ENCODE results near the gene TTYH1. TPM values are rescaled to one million over a fixed set of nuclear protein-coding genes. Genes with fewer than 3 reads are reported as not detected.
A peak's percentile ranks its signal among the peaks of the same experiment; 100 is the strongest.
"Not testable (repeated sequence)": the region's sequence is repeated elsewhere in the genome, so short reads cannot be mapped to it uniquely, and the experiment has no call there.

Gene TTYH1
- total RNA-seq, 1 donor from 2014 or later: not detected

DNA sequence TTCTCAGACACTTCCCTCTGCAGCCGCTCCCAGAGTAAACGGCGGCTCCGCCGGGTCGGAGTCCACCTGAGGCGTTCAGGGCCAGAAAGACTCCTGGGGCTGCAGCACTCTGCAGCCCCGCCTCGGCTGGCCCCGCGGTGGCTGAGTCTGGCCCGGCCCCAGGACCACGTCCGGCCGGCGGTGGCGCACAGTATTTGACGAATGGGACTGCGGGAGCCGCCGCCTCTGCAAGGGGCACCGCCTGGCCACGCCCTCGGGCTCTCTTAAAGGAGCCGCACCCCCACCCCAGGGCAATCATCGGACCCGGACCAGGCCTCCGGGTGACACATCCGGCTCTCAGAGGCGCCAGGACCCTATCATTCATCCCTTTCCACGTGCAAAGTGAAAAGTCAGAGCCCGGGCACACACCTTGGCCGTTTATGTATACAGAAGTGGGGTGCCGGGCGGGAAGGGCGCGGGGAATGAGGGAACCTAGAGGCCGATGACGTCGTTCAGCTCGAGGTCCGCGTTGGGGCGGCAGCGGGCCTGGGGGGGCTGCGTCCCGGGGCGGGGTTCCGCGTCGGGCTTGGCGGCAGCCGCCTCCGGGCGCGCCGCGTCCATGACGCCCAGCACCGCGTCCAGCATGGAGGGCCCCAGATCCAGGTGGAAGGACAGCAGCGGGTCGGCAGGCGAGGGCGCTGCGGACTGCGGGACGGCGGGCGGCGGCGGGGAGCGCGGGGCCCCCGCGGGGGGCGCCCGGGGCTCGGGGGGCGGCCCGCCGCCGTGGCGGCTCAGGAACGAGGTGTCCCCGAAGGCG is 49.6 kb downstream of the TTYH1 start:
- Histone ChIP-seq H3K27me3 (ENCODE audit: control insufficient read depth, insufficient read depth, low read length) (no peaks in the 10 kb centered on the region), H3K36me3 (ENCODE audit: control insufficient read depth, insufficient read depth, low read length) (peaks cover 7% of the 10 kb centered on the region), H3K4me3 (ENCODE audit: low read depth, low read length) (peak overlapping the region; percentile 82)
- FAIRE-seq (no peak), DNase-seq (ENCODE audit: low read depth) (peak; percentile 66)
- TF ChIP-seq, protein P1, sequence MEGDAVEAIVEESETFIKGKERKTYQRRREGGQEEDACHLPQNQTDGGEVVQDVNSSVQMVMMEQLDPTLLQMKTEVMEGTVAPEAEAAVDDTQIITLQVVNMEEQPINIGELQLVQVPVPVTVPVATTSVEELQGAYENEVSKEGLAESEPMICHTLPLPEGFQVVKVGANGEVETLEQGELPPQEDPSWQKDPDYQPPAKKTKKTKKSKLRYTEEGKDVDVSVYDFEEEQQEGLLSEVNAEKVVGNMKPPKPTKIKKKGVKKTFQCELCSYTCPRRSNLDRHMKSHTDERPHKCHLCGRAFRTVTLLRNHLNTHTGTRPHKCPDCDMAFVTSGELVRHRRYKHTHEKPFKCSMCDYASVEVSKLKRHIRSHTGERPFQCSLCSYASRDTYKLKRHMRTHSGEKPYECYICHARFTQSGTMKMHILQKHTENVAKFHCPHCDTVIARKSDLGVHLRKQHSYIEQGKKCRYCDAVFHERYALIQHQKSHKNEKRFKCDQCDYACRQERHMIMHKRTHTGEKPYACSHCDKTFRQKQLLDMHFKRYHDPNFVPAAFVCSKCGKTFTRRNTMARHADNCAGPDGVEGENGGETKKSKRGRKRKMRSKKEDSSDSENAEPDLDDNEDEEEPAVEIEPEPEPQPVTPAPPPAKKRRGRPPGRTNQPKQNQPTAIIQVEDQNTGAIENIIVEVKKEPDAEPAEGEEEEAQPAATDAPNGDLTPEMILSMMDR (IDR thresholded peaks at IDR 0.05; ENCODE audit: insufficient read depth, low read length, severe bottlenecking): no peak

DNA sequence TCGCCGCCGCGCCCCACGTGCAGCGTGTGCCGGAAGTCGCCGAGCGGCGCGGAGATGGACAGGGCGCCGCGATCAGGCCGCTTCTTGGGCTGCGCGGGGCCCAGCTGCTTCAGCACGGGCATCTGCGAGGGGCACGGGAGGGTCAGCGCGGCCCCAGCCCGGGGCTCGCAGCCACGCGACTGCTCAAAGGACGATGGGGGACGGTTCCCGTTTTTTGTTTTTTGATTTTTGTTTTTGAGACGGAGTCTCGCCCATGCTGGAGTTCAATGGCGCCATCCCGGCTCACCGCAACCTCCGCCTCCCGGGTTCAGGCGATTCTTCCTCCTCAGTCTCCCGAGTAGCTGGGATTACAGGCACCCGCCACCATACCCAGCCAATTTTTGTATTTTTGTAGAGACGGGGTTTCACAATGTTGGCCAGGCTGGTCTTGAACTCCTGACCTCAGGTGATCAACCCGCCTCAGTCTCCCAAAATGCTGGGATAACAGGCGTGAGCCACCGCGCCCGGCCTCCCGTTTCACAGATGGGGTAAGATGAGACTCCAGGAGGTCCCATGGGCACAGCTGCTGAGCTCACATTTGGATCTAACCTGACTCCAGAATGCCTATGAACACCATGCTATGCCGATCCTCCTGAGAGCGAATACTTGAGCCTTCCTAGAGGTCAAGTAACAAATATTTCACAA is 50.3 kb downstream of the TTYH1 start:
- peaks cover 5% of the 10 kb centered on the region for H3K36me3 ChIP-seq (ENCODE audit: control insufficient read depth, insufficient read depth, low read length)
- DNase-seq (ENCODE audit: low read depth) (no peak), FAIRE-seq (no peak)
- TF ChIP-seq, protein P1 (IDR thresholded peaks at IDR 0.05; ENCODE audit: insufficient read depth, low read length, severe bottlenecking): no peak
- peak overlapping the region; percentile 82 for H3K4me3 ChIP-seq (ENCODE audit: low read depth, low read length)
- H3K27me3 ChIP-seq (ENCODE audit: control insufficient read depth, insufficient read depth, low read length): no peaks in the 10 kb centered on the region

DNA sequence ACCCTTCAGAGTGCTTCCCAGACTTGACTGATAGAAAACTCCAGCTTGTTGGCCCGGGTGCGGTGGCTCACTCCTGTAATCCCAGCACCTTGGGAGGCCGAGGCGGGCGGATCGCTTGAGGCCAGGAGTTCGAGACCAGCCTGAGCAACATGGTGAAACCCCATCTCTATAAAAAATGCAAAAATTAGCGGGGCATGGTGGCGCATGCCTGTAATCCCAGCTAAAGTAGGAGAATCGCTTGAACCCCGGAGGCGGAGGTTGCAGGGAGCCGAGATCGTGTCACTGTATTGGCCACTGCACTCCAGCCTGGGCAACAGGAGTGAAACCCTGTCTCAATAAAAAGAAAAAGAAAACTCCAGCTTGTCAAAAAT is 50.8 kb downstream of the TTYH1 start:
- not testable (repeated sequence) for DNase-seq (ENCODE audit: low read depth); H3K36me3 ChIP-seq (ENCODE audit: control insufficient read depth, insufficient read depth, low read length); FAIRE-seq; H3K4me3 ChIP-seq (ENCODE audit: low read depth, low read length); H3K27me3 ChIP-seq (ENCODE audit: control insufficient read depth, insufficient read depth, low read length)

DNA sequence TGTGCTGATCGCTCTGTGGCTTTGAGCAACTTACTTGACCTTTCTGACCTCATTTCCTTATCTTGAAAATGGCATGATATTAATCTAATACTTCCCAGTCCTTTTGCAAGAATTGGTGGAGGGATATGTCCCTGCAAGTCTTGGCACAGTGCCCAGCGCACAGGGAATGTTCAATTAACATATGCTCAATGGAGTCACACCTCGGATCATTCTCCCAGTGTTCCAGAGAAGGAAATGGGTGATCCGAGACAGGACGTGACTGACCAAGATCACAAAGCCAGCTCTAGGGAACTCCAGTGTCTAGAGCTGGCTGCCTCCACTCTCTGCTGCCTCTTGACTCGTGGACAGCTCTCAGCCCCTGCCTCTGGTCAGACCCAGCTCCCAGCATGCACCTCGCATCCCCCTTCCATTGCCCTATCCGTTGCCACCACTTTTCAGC is 54.3 kb downstream of the TTYH1 start:
- DNase-seq (ENCODE audit: low read depth) (peak; percentile 67), FAIRE-seq (no peak)
- TF ChIP-seq, protein P1 (IDR thresholded peaks at IDR 0.05; ENCODE audit: insufficient read depth, low read length, severe bottlenecking): no peak
- no peak overlapping the region for H3K4me3 ChIP-seq (ENCODE audit: low read depth, low read length)
- H3K27me3 ChIP-seq (ENCODE audit: control insufficient read depth, insufficient read depth, low read length): no peaks in the 10 kb centered on the region
- H3K36me3 ChIP-seq (ENCODE audit: control insufficient read depth, insufficient read depth, low read length): no peaks in the 10 kb centered on the region

DNA sequence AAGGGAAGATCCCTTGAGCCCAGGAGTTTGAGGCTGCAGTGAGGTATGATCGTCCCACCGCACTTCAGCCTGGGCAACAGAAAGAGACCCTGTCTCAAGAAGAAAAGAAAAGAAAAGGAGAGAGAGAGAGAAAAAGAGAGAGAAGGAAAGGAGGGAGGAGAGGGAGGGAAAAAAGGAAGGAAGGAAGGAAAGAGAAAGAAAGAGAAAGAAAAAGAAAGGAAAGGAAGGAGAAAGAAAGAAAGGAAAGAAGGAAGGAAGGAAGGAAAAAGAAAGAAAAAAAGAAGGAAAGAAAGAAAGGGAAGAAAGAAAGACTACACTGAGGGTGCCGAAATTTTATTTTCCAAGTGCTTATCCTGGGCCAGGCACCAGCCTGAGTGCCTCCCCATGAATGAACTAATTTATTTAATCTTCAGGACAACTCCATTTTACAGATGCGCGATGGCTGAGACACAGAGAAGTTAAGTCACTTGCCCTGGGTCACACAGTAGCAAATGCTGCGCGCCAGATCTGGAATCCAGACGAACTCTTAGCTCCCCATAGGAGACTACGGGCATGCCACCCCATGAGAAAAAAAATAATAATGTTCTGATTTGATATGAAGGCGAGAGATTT is 55.1 kb downstream of the TTYH1 start:
- TF ChIP-seq, protein P1 (IDR thresholded peaks at IDR 0.05; ENCODE audit: insufficient read depth, low read length, severe bottlenecking): no peak
- H3K36me3 ChIP-seq (ENCODE audit: control insufficient read depth, insufficient read depth, low read length): no peaks in the 10 kb centered on the region
- no peaks in the 10 kb centered on the region for H3K27me3 ChIP-seq (ENCODE audit: control insufficient read depth, insufficient read depth, low read length)
- FAIRE-seq (no peak), DNase-seq (ENCODE audit: low read depth) (no peak)
- peak overlapping the region; percentile 64 for H3K4me3 ChIP-seq (ENCODE audit: low read depth, low read length)
